KBM-7 (cell line): Measurements from ENCODE around the gene MOV10.
"Not testable (repeated sequence)": the region's sequence is repeated elsewhere in the genome, so short reads cannot be mapped to it uniquely, and the experiment has no call there.

Experiments used
- DNase-seq: peaks from one replicate; pipeline ENCODE4 v3.0.0-alpha.2; 2015
- in situ Hi-C: fragments of 300-500 bp; cut with MboI; formaldehyde crosslinking; loops from 2 replicates; pipeline ENCODE4 v1.14.3; 2020; ENCODE audit warnings: low sequenced_read_pairs, low pct_unique_long_range_greater_than_20kb, mixed read lengths

The MOV10 gene

GRCh38 chr1:112674440-112674985, at the start of gene MOV10:
Gene MOV10 (plus strand): TSS chr1:112674659. CDS start chr1:112674913, 254 bp downstream.
- in situ Hi-C loops: no loop called here
- DNase-seq: peak; percentile 75

GRCh38 chr1:112625696-112626095, 48.8 kb upstream of the MOV10 start:
- DNase-seq: no peak
- in situ Hi-C loops: no loop called here

- DNase-seq: no peak
- in situ Hi-C loops: no loop called here
These were observed 48.3 kb upstream of the MOV10 start for GRCh38 chr1:112626193-112626592.

- DNase-seq: no peak
- in situ Hi-C loops: no loop called here
These were observed 47.6 kb upstream of the MOV10 start for GRCh38 chr1:112626887-112627286.

GRCh38 chr1:112628516-112628915, 45.9 kb upstream of the MOV10 start:
- in situ Hi-C loops: no loop called here
- DNase-seq: no peak

- no peak for DNase-seq
- in situ Hi-C loops: no loop called here
These were observed 45.2 kb upstream of the MOV10 start for GRCh38 chr1:112629256-112629655.

GRCh38 chr1:112633628-112634027, 40.8 kb upstream of the MOV10 start:
- DNase-seq: no peak

GRCh38 chr1:112634367-112634766, 40.1 kb upstream of the MOV10 start:
- no peak for DNase-seq
- in situ Hi-C loops: no loop called here

More at GRCh38 chr1:112633628-112634027, 40.8 kb upstream of the MOV10 start:
- in situ Hi-C loops: no loop called here

GRCh38 chr1:112636056-112636455, 38.4 kb upstream of the MOV10 start:
- no peak for DNase-seq
- in situ Hi-C loops: no loop called here

- no peak for DNase-seq
- in situ Hi-C loops: no loop called here
These were observed 37.7 kb upstream of the MOV10 start for GRCh38 chr1:112636597-112637253.

- no peak for DNase-seq
- in situ Hi-C loops: no loop called here
These were observed 37.0 kb upstream of the MOV10 start for GRCh38 chr1:112637254-112638109.

GRCh38 chr1:112638110-112638428, 36.4 kb upstream of the MOV10 start:
- in situ Hi-C loops: no loop called here
- DNase-seq: no peak

- DNase-seq, in situ Hi-C loops: not testable (repeated sequence)
These were observed 34.0 kb upstream of the MOV10 start for GRCh38 chr1:112640437-112640836.

GRCh38 chr1:112643080-112643479, 31.4 kb upstream of the MOV10 start:
- in situ Hi-C loops: no loop called here

GRCh38 chr1:112646225-112646624, 28.2 kb upstream of the MOV10 start:
- in situ Hi-C loops: no loop called here
- DNase-seq: no peak

More at GRCh38 chr1:112643080-112643479, 31.4 kb upstream of the MOV10 start:
- no peak for DNase-seq

- in situ Hi-C loops: no loop called here
- no peak for DNase-seq
These were observed 23.3 kb upstream of the MOV10 start for GRCh38 chr1:112651205-112651604.

GRCh38 chr1:112665857-112666256, 8.6 kb upstream of the MOV10 start:
- in situ Hi-C loops: no loop called here
- DNase-seq: no peak

GRCh38 chr1:112666946-112667345, 7.5 kb upstream of the MOV10 start:
- no peak for DNase-seq
- in situ Hi-C loops: no loop called here

- no peak for DNase-seq
- in situ Hi-C loops: no loop called here
These were observed 2.5 kb upstream of the MOV10 start for GRCh38 chr1:112672009-112672408.

- DNase-seq: no peak
- in situ Hi-C loops: no loop called here
These were observed 1.6 kb upstream of the MOV10 start for GRCh38 chr1:112672842-112673241.
